HG02642 (cell line): ENCODE data around the gene SLC8B1.
"Not testable (repeated sequence)": the region's sequence is repeated elsewhere in the genome, so short reads cannot be mapped to it uniquely, and the experiment has no call there.

Experiments used
- ATAC-seq: cut with Tn5 transposase; IDR thresholded peaks from one replicate; pipeline ENCODE4 v1.9.1; 2021; ENCODE audit warnings: mild to moderate bottlenecking; ENCODE audit not compliant: unreplicated experiment, poor library complexity

Gene SLC8B1

GRCh38 chr12:113358381-113359132 lies 23.6 kb upstream of the SLC8B1 start, which contains the start of gene PLBD2:
PLBD2 (plus strand) TSS chr12:113358587; CDS start chr12:113358601, 14 bp downstream.
- ATAC-seq = peak; percentile 96

- ATAC-seq = not testable (repeated sequence)
These were observed 19.3 kb upstream of the SLC8B1 start for GRCh38 chr12:113354192-113354591.

GRCh38 chr12:113351089-113351488 lies 16.2 kb upstream of the SLC8B1 start:
- ATAC-seq = no peak

- no peak for ATAC-seq
These were observed 14.1 kb upstream of the SLC8B1 start for GRCh38 chr12:113348849-113349536.

GRCh38 chr12:113347892-113348291 lies 13.0 kb upstream of the SLC8B1 start:
- ATAC-seq = no peak

GRCh38 chr12:113347107-113347506 lies 12.2 kb upstream of the SLC8B1 start:
- ATAC-seq = no peak

GRCh38 chr12:113346353-113346752 lies 11.4 kb upstream of the SLC8B1 start:
- no peak for ATAC-seq

- no peak for ATAC-seq
These were observed 10.4 kb upstream of the SLC8B1 start for GRCh38 chr12:113345318-113345717.

- no peak for ATAC-seq
These were observed 6.6 kb upstream of the SLC8B1 start for GRCh38 chr12:113341535-113341934.

- ATAC-seq = no peak
These were observed 5.2 kb upstream of the SLC8B1 start for GRCh38 chr12:113340061-113340460.

- ATAC-seq = no peak
These were observed 4.6 kb upstream of the SLC8B1 start for GRCh38 chr12:113339540-113339939.

- ATAC-seq = peak; percentile 21
These were observed 778 bp downstream of the SLC8B1 start for GRCh38 chr12:113333877-113334785.

- no peak for ATAC-seq
These were observed 1.5 kb downstream of the SLC8B1 start for GRCh38 chr12:113333418-113333750.

- no peak for ATAC-seq
These were observed 2.1 kb downstream of the SLC8B1 start for GRCh38 chr12:113332688-113333417.

GRCh38 chr12:113330505-113330904 lies 4.4 kb downstream of the SLC8B1 start:
- ATAC-seq = no peak

GRCh38 chr12:113329791-113330417 lies 5.0 kb downstream of the SLC8B1 start:
- no peak for ATAC-seq

GRCh38 chr12:113329022-113329790 lies 5.7 kb downstream of the SLC8B1 start:
- ATAC-seq = no peak

GRCh38 chr12:113328368-113328889 lies 6.5 kb downstream of the SLC8B1 start:
- no peak for ATAC-seq
